GM19452 (cell line): ENCODE measurements around the gene CTU2.

Experiments
- ATAC-seq: cut with Tn5 transposase; IDR thresholded peaks from one replicate; pipeline ENCODE4 v1.9.1; 2021; ENCODE audit not compliant: unreplicated experiment

Gene CTU2

GRCh38 chr16:88759245-88759975, 53.1 kb downstream of the CTU2 start:
- no peak for ATAC-seq

- no peak for ATAC-seq
Measured at GRCh38 chr16:88759976-88760350, 53.7 kb downstream of the CTU2 start.

GRCh38 chr16:88760424-88761142, 54.3 kb downstream of the CTU2 start:
- ATAC-seq = no peak

- no peak for ATAC-seq
Measured at GRCh38 chr16:88761143-88761534, 54.8 kb downstream of the CTU2 start.

GRCh38 chr16:88761830-88762229, 55.5 kb downstream of the CTU2 start:
- no peak for ATAC-seq

- ATAC-seq = no peak
Measured at GRCh38 chr16:88762258-88762870, 56.1 kb downstream of the CTU2 start.

GRCh38 chr16:88762941-88763340, 56.6 kb downstream of the CTU2 start:
- ATAC-seq = no peak

GRCh38 chr16:88763502-88764053, 57.3 kb downstream of the CTU2 start:
- ATAC-seq = no peak

GRCh38 chr16:88764080-88764479, 57.8 kb downstream of the CTU2 start:
- no peak for ATAC-seq

- ATAC-seq = no peak
Measured at GRCh38 chr16:88764913-88765349, 58.6 kb downstream of the CTU2 start.
